CD4-positive, alpha-beta T cell treated with Interferon alpha-2 for 1 hour (primary cell): ENCODE measurements around the gene BTNL3.

ENCODE experiments used
- DNase-seq, 2 donors: peaks; one replicate each; pipeline ENCODE4 v3.0.0-alpha.2; 2020 to 2022

The BTNL3 gene

GRCh38 chr5:181050016-181050415 lies 61.4 kb downstream of the BTNL3 start:
- no peak for DNase-seq

DNA sequence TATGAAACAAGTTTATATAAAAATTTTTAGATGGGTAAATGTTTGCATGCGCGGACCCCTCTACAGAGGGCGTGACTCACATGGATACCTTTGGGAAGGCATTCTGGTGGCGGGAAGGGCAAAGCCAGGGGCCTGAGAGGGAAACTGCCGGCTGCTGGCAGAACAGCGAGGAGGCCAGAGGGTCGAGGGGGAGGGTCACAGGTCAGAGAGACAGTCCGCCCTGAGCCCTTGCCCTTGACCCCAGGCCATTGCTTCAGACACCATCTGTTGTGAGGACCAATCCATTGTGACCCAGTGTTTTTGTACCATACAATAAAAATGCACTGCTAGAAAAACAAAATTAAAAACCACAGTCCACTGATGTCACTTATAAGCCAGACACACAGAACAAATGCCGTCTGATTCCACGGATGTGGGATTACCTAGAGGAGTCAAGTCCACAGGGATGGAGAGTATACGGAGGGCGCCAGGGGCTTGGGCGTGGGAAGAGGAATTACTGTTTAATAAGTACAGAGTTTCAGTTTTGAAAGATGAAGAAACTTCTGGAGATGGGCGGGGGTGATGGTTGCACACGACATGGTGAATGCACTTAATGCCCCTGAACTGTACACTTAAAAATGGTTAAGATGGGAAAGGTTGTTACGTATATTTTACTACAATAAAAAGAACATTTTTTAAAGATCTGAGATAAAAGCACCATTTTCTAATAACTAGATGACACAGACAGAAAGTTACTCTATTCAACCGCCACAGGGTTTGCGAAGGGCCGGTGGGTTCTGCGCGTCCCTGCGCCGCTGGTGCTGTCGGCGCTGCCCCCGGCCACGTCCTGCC lies 63.4 kb downstream of the BTNL3 start:
- DNase-seq, result no peak

GRCh38 chr5:181052672-181053487 lies 64.2 kb downstream of the BTNL3 start:
- DNase-seq, result peak in 1 of 2 donors; percentile 7

GRCh38 chr5:181053488-181054121 lies 65.0 kb downstream of the BTNL3 start:
- no peak for DNase-seq

DNA sequence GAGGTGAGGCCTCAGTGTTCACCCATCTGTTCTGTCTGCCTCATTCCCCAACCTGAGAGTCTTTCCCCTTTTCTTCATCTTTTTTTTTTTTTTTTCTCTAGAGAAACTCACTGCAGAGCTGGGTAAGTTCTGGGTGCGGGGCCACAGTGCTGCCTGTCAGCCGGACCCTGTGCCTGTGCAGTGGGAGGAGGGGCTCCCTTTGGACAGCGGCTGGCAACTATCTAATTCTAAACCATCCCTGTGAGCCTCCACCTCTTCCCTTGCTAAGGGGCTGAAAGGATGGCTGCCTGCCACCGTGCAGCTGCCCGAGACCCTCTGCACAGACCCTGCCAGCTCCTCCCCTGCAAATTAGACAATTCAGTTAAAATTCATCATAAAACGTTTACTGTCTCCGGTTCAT lies 65.5 kb downstream of the BTNL3 start:
- DNase-seq, result no peak

GRCh38 chr5:181054871-181055459 lies 66.3 kb downstream of the BTNL3 start:
- no peak for DNase-seq
